Fibroblast of lung (primary cell): ENCODE measurements around the gene RASSF10.

Experiments
- CTCF ChIP-seq, 2 donors: IDR thresholded peaks in 1 of 2; conservative IDR thresholded peaks in 1 of 2; 1 replicate in 1 of 2; 2 replicates in 1 of 2; pipeline ENCODE4 v1.5.1; 2011 to 2012; ENCODE audit warnings: low read length in 2 of 2, control low read depth in 1 of 2, inconsistent platforms in 1 of 2, low read depth in 1 of 2, mild to moderate bottlenecking in 1 of 2
- EZH2 ChIP-seq: IDR thresholded peaks from 2 replicates; pipeline ENCODE4 v1.5.1; 2012; ENCODE audit warnings: low read length, control low read depth, mild to moderate bottlenecking; ENCODE audit errors: missing control alignments

DNA sequence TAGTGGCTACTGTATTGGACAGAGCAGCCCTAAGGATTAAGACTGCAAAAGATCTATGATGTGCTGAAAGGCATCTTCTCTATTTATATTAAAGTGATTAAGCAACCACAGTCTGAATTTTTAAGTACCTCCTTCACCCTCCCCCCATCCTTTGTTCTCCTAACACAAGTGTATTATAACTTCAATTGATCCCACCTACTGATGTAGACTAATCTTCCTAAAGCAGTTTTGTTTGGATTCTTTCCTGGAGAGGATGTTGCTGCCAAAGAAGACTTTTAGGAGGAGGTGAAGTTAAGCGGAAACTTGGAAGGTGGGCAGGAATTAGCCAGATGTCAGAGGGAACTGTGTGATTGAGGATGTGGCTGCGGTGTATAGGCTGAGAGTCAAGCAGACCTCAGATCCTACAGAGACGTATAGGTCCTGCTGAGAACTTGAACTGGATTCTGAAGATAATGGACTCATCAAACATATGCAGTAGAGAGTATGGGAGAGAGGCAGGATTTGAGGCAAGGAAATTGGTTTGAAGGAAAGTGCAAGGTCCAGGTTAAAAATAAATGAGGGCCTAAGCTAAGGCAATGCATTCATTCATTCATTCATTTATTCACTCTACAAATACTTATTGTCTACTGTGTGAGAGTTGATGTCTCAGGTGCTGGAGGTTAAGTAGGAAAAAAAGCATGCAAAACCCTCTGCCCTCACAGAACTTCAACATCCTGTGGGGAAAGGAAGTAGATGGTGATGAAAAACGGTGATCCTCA, 5.2 kb upstream of the RASSF10 start:
- TF ChIP-seq CTCF (conservative IDR thresholded peaks at IDR 0.05 in 1 of 2, IDR thresholded peaks at IDR 0.05 in 1 of 2; ENCODE audit: low read depth in 1 of 2, low read length in 2 of 2) (no peak), EZH2 (no peak)
